ENCODE measurements around the gene STK33.

GRCh38 chr11:8403310-8403709, 190.7 kb downstream of the STK33 start:
- TF ChIP-seq, protein P1, sequence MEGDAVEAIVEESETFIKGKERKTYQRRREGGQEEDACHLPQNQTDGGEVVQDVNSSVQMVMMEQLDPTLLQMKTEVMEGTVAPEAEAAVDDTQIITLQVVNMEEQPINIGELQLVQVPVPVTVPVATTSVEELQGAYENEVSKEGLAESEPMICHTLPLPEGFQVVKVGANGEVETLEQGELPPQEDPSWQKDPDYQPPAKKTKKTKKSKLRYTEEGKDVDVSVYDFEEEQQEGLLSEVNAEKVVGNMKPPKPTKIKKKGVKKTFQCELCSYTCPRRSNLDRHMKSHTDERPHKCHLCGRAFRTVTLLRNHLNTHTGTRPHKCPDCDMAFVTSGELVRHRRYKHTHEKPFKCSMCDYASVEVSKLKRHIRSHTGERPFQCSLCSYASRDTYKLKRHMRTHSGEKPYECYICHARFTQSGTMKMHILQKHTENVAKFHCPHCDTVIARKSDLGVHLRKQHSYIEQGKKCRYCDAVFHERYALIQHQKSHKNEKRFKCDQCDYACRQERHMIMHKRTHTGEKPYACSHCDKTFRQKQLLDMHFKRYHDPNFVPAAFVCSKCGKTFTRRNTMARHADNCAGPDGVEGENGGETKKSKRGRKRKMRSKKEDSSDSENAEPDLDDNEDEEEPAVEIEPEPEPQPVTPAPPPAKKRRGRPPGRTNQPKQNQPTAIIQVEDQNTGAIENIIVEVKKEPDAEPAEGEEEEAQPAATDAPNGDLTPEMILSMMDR (IDR thresholded peaks at IDR 0.05) = no peak
- no peak for TF ChIP-seq POLR2A (IDR thresholded peaks at IDR 0.05)

Data from adrenal gland (tissue), 5 donors.